GM08714 (cell line): ENCODE measurements around the gene FRAS1.

Source experiments
- H3K4me3 ChIP-seq: fragments of 200-500 bp; sonication (Bioruptor generic); 2 replicates; pipeline ENCODE4 v1.5.1; 2014; ENCODE audit warnings: mild to moderate bottlenecking, low read length, inconsistent platforms
- ZNF274 ChIP-seq: IDR thresholded peaks from 2 replicates; pipeline ENCODE4 v1.6.1; 2012; ENCODE audit warnings: mild to moderate bottlenecking, low read depth, low read length

Gene FRAS1

GRCh38 chr4:78361621-78362120 is 304.5 kb downstream of the FRAS1 start:
- TF ChIP-seq ZNF274, result no peak
- H3K4me3 ChIP-seq, result no peak overlapping the region

GRCh38 chr4:78362310-78362709 is 305.2 kb downstream of the FRAS1 start:
- H3K4me3 ChIP-seq, result no peak overlapping the region
- TF ChIP-seq ZNF274, result no peak

GRCh38 chr4:78363031-78363570 is 306.0 kb downstream of the FRAS1 start:
- no peak for TF ChIP-seq ZNF274

GRCh38 chr4:78369679-78370078 is 312.6 kb downstream of the FRAS1 start:
- no peak overlapping the region for H3K4me3 ChIP-seq
- no peak for TF ChIP-seq ZNF274

More at GRCh38 chr4:78363031-78363570, 306.0 kb downstream of the FRAS1 start:
- H3K4me3 ChIP-seq, result no peak overlapping the region

- H3K4me3 ChIP-seq, result no peak overlapping the region
- no peak for TF ChIP-seq ZNF274
Observed at GRCh38 chr4:78370631-78371372, 313.7 kb downstream of the FRAS1 start.

- H3K4me3 ChIP-seq, result no peak overlapping the region
- no peak for TF ChIP-seq ZNF274
Observed at GRCh38 chr4:78372355-78372988, 315.3 kb downstream of the FRAS1 start.

GRCh38 chr4:78377555-78377954 is 320.4 kb downstream of the FRAS1 start:
- no peak for TF ChIP-seq ZNF274
- no peak overlapping the region for H3K4me3 ChIP-seq

GRCh38 chr4:78379040-78379439 is 321.9 kb downstream of the FRAS1 start:
- no peak overlapping the region for H3K4me3 ChIP-seq
- TF ChIP-seq ZNF274, result no peak

GRCh38 chr4:78379991-78380729 is 323.0 kb downstream of the FRAS1 start:
- TF ChIP-seq ZNF274, result no peak
- H3K4me3 ChIP-seq, result no peak overlapping the region

- TF ChIP-seq ZNF274, result no peak
- no peak overlapping the region for H3K4me3 ChIP-seq
Observed at GRCh38 chr4:78386679-78387078, 329.6 kb downstream of the FRAS1 start.

GRCh38 chr4:78395642-78396041 is 338.5 kb downstream of the FRAS1 start:
- H3K4me3 ChIP-seq, result no peak overlapping the region
- TF ChIP-seq ZNF274, result no peak

- no peak for TF ChIP-seq ZNF274
Observed at GRCh38 chr4:78396613-78397291, 339.6 kb downstream of the FRAS1 start.

GRCh38 chr4:78397292-78397630 is 340.1 kb downstream of the FRAS1 start:
- no peak for TF ChIP-seq ZNF274
- H3K4me3 ChIP-seq, result no peak overlapping the region

More at GRCh38 chr4:78396613-78397291, 339.6 kb downstream of the FRAS1 start:
- no peak overlapping the region for H3K4me3 ChIP-seq
